Heart left ventricle (tissue), 16 donors: Measurements from ENCODE around the gene NTRK2. TPM values are rescaled to one million over a fixed set of nuclear protein-coding genes. Genes with fewer than 3 reads are reported as not detected.

ENCODE experiments used
- ATAC-seq, 4 donors: fragments of 200-7000 bp; cut with Tn5 transposase; one replicate each; pipeline ENCODE4 v1.9.1; 2020 to 2022; ENCODE audit warnings: moderate library complexity in 4 of 4, mild to moderate bottlenecking in 3 of 4, moderate number of reproducible peaks in 1 of 4
- DNase-seq, 5 donors: peaks; one replicate each; pipeline ENCODE4 v3.0.0-alpha.2; 2020
- H3K27ac ChIP-seq, 12 donors: fragments of 200-600 bp; sonication (generic) in 4 of 12; one replicate each; pipeline versions ENCODE4 v1.5.0 to v1.8.0; 2016 to 2022; ENCODE audit warnings: mild to moderate bottlenecking in 2 of 12
- H3K27me3 ChIP-seq, 9 donors: fragments of 200-600 bp; sonication (generic) in 2 of 9; one replicate each; pipeline versions ENCODE4 v1.5.1 to v1.8.0; 2016 to 2022; ENCODE audit warnings: mild to moderate bottlenecking in 3 of 9
- H3K36me3 ChIP-seq, 9 donors: fragments of 200-600 bp; sonication (generic) in 2 of 9; one replicate each; pipeline versions ENCODE4 v1.5.0 to v1.8.0; 2018 to 2022; ENCODE audit warnings: mild to moderate bottlenecking in 2 of 9
- H3K4me1 ChIP-seq, 12 donors: fragments of 200-600 bp; sonication (generic) in 4 of 12; one replicate each; pipeline versions ENCODE4 v1.5.0 to v1.8.0; 2016 to 2022; ENCODE audit warnings: mild to moderate bottlenecking in 3 of 12
- H3K4me3 ChIP-seq, 12 donors: fragments of 200-600 bp; sonication (generic) in 4 of 12; one replicate each; pipeline versions ENCODE4 v1.5.0 to v1.8.0; 2017 to 2022; ENCODE audit warnings: mild to moderate bottlenecking in 9 of 12, moderate library complexity in 4 of 12
- H3K9me3 ChIP-seq, 12 donors: fragments of 200-600 bp; sonication (generic) in 4 of 12; one replicate each; pipeline versions ENCODE4 v1.5.0 to v1.8.0; 2016 to 2022; ENCODE audit warnings: mild to moderate bottlenecking in 1 of 12
- CTCF ChIP-seq, 12 donors: fragments of 200-600 bp; sonication (generic) in 4 of 12; IDR thresholded peaks; one replicate each; pipeline versions ENCODE4 v1.5.0 to v1.8.0; 2018 to 2022; ENCODE audit warnings: antibody characterized with exemption in 12 of 12, mild to moderate bottlenecking in 5 of 12
- POLR2A ChIP-seq, 2 donors: fragments of 450-650 bp; IDR thresholded peaks; one replicate each; pipeline ENCODE4 v1.6.1; 2017; ENCODE audit warnings: antibody characterized with exemption in 2 of 2, mild to moderate bottlenecking in 2 of 2, moderate library complexity in 2 of 2
- WGBS, 4 donors: extraction: QIAGEN DNeasy Blood & Tissue Kit in 2 of 4; methylation state at CpG; one replicate each; pipeline versions ENCODE4 v1.1.5 to v1.1.7; 2013 to 2018; 5-methylcytosine and 5-hydroxymethylcytosine counted together
- intact Hi-C, 10 donors: fragments of 100-400 bp; cut with DNase I; formaldehyde crosslinking; loops; one replicate each; pipeline versions ENCODE4 v1.11.1 to v1.14.2; 2022
- polyA plus RNA-seq, 2 donors: library from polyadenylated mRNA; stranded (reverse); fragments of 200-250 nt; gene quantifications; one replicate each; pipeline ENCODE4 v1.2.3, GENCODE V29; 2013
- total RNA-seq, 9 donors: library from RNA; depleted of rRNA in 2 of 9; stranded (reverse); fragments of >200 nt in 2 of 9; fragmentation: NEBNext Ultra II Directional in 3 of 9; extraction: Animal tissue kit (Norgen Biotek cat#: 25700) in 3 of 9; gene quantifications; one replicate each; pipeline versions ENCODE4 v1.1.0 to v1.2.4, GENCODE V29; 2016 to 2023
- donor health status: ischemic (EF 13 %, LVEDD 7.1; RV severe dilation, severe dysfunction).
- donor health status: healthy with polysubstance abuse.
- donor health status: DM: no; HTN: yes; CAD: no.
- donor health status: DM: no; HTN: no; CAD: no.
- donor health status: ischemic (EF 25% LVEDD 6.9; RV normal size, moderate dysfunction).
- donor health status: ischemic (EF 25% LVEDD 5.7; RV mildly dilated, moderate dysfunction).
- donor health status: healthy.
- donor health status: DM: yes; HTN: yes; CAD: no.
- donor health status: ischemic (EF 35%, LVEDD 5.7; RV mildly dilated, moderate dysfunction).
- donor health status: nonischemic (EF 11% LVEDD 7.7; RV severe dilation, severe dysfunction).
- donor health status: DM: yes; HTN: yes; CAD: no.
- donor health status: PGD.
- donor health status: ischemic (EF 29% LVEDD 5.4; RV normal size, mild dysfunction).
- donor health status: nonischemic (EF 23%, LVEDD 6.1; RV moderate dilation, normal function).

Gene NTRK2
- total and polyA plus RNA-seq, 11 donors = 0.86 to 16.0 (median 2.4) TPM

- no peak for TF ChIP-seq POLR2A (IDR thresholded peaks at IDR 0.05)
- no peak for TF ChIP-seq CTCF (IDR thresholded peaks at IDR 0.05)
Observed at GRCh38 chr9:84874022-84874421, 204.5 kb downstream of the NTRK2 start.

GRCh38 chr9:84874596-84874995 lies 205.1 kb downstream of the NTRK2 start:
- no peaks in the 10 kb centered on the region for H3K36me3 ChIP-seq
- no peaks in the 10 kb centered on the region for H3K9me3 ChIP-seq
- H3K27me3 ChIP-seq = no peaks in the 10 kb centered on the region
- ATAC-seq (peak in 1 of 4 donors; percentile 33), DNase-seq (no peak)
- TF ChIP-seq POLR2A (IDR thresholded peaks at IDR 0.05) (no peak), CTCF (IDR thresholded peaks at IDR 0.05) (no peak)
- peak overlapping the region in 3 of 12 donors; percentile 16 to 43 (median 41) for H3K27ac ChIP-seq
- intact Hi-C loops = no loop called here
- H3K4me3 ChIP-seq = no peak overlapping the region
- peaks cover 0 to 13% (median 0%) of the 10 kb centered on the region in 12 donors for H3K4me1 ChIP-seq
- 29 to 50% (median 44%) methylated on average over 2 of the region's 2 CpGs for WGBS, 4 donors

More at GRCh38 chr9:84874022-84874421, 204.5 kb downstream of the NTRK2 start:
- peaks cover 0 to 13% (median 0%) of the 10 kb centered on the region in 12 donors for H3K4me1 ChIP-seq
- H3K36me3 ChIP-seq = no peaks in the 10 kb centered on the region
- no peak for DNase-seq
- ATAC-seq = no peak
- no peaks in the 10 kb centered on the region for H3K27me3 ChIP-seq
- H3K27ac ChIP-seq = peak overlapping the region in 3 of 12 donors; percentile 16 to 43 (median 41)
- H3K9me3 ChIP-seq = no peaks in the 10 kb centered on the region
- H3K4me3 ChIP-seq = no peak overlapping the region
- 92 to 99% (median 93%) methylated on average over 4 of the region's 4 CpGs for WGBS, 4 donors
- intact Hi-C loops = no loop called here

GRCh38 chr9:84875193-84875592 lies 205.7 kb downstream of the NTRK2 start:
- no peak overlapping the region for H3K4me3 ChIP-seq
- H3K27me3 ChIP-seq = no peaks in the 10 kb centered on the region
- no peak for TF ChIP-seq POLR2A (IDR thresholded peaks at IDR 0.05)
- TF ChIP-seq CTCF (IDR thresholded peaks at IDR 0.05) = no peak
- H3K4me1 ChIP-seq = peaks cover 0 to 13% (median 0%) of the 10 kb centered on the region in 12 donors
- DNase-seq = no peak
- peak in 1 of 4 donors; percentile 39 for ATAC-seq
- no peak overlapping the region for H3K27ac ChIP-seq
- WGBS, 4 donors = 68 to 78% (median 70%) methylated on average over 4 of the region's 4 CpGs
- no peaks in the 10 kb centered on the region for H3K9me3 ChIP-seq
- intact Hi-C loops = no loop called here
- H3K36me3 ChIP-seq = no peaks in the 10 kb centered on the region

GRCh38 chr9:84879631-84880030 lies 210.1 kb downstream of the NTRK2 start:
- no peak for TF ChIP-seq CTCF (IDR thresholded peaks at IDR 0.05)
- no peak for TF ChIP-seq POLR2A (IDR thresholded peaks at IDR 0.05)
- H3K36me3 ChIP-seq = no peaks in the 10 kb centered on the region
- H3K27ac ChIP-seq = no peak overlapping the region
- DNase-seq (no peak), ATAC-seq (no peak)
- H3K4me3 ChIP-seq = no peak overlapping the region
- intact Hi-C loops = no loop called here
- no peaks in the 10 kb centered on the region for H3K9me3 ChIP-seq
- 92 to 95% (median 94%) methylated on average over 1 of the region's 1 CpG for WGBS, 4 donors
- H3K27me3 ChIP-seq = no peaks in the 10 kb centered on the region
- peaks cover 0 to 9% (median 0%) of the 10 kb centered on the region in 12 donors for H3K4me1 ChIP-seq
